GM18526 (cell line): Measurements from ENCODE around the gene RCVRN.

Experiments
- POLR2A ChIP-seq: IDR thresholded peaks from 3 replicates; pipeline ENCODE4 v1.6.1; 2011; ENCODE audit not compliant: insufficient read length; ENCODE audit errors: extremely low read depth

Gene RCVRN

DNA sequence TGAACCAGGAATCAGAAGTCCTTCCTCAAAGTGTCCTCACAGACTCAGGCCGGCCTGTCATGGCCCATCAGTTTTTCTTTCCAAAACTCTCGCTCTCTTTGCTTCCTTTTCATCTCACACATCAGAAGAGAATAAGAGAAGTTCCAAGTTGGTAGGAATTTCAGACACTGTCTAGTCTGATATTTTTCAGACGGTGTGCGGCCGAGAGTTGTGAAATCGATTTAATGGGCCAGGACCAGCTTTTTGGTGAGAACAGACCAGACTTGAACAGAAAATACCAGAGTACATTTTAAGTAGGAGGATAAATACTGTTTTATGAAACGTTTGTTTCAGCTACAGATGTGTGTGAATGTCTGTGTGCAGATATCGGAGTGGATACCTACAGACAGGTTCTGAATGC is 24.8 kb upstream of the RCVRN start:
- no peak for TF ChIP-seq POLR2A

DNA sequence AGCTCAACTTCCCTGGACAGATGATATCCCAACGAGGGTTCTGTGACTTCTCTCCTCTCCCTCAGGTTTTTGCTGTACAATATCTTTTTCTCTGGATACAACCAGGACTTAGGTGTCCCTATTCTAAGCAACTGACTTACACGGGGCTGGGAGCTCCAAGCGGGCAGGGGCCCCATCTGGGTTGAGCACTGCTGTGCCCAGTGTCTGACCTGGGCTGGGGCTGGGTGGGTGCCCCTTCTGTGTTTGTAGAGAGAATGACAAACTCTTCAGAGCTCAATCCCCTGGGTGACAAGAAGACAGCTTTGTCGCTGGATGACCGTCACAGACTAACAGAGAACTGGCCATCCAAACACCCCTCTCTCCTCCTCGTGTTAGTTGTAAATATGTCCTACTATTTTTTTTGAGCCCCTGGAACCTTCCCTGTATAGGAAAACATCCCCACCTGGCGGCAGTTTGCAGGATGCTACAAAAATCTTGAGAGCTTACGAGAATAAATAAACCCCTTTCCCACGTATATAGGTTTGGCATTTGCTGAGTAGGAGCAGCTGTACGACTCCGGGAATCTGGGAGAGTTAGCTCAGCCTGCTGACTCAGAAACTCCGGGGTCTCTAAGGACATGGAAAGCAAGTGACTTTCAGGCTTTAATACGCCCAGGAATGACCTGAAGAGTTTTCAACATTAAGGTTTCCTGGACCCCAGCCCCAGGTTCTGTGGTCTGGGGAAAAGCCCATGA is 23.7 kb upstream of the RCVRN start:
- TF ChIP-seq POLR2A = no peak

DNA sequence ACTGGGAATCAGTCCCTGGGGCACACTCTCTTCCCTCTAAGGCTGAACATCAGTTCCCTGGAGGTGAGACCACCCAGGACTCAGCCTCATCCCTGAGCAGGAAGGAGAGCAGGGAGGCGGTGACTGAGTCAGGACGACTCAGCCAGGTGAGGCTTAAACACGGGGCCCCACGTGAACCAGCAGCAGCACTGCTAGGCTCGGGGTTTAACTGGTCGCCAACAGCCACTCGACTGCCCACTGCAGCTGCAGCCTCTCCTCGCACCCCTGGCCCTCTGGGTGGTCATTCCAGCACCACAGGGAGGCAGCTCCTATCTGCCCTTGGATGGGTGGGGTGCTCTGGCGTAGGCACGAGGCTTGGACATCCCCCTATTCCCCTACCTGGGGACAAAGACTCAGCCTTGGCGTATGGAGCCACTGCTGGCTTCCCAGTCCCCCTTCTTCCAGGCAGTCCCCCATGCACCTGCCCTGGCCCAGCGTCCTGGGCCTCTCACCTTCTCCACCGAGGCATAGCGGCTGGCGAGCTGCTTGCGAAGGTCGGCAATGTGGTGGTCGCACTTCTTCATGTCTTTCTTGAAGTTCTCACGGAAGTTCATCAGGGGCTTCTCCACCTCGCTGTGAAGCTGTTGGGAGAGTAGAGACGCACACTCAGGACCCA is 21.2 kb upstream of the RCVRN start:
- no peak for TF ChIP-seq POLR2A

DNA sequence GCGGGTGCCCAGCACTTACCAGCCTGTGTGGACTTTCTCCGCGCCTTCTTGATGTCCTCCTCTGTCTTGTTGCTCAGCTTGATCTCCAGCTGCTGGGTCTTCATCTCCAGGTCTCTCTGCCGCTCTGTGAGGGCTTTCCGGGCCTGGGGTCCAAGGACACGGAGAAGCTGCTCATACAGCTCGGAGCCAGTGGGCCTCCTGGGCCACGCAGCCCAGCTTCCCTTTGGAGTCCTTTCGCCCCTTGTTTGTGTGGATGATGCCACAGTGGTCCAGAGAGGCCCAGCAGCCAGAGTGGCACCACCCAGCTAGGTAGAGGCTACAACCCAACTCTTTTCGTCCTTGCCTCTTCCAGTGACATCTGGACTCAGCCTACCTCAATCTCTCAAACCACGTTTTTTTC is 20.4 kb upstream of the RCVRN start:
- TF ChIP-seq POLR2A = no peak

DNA sequence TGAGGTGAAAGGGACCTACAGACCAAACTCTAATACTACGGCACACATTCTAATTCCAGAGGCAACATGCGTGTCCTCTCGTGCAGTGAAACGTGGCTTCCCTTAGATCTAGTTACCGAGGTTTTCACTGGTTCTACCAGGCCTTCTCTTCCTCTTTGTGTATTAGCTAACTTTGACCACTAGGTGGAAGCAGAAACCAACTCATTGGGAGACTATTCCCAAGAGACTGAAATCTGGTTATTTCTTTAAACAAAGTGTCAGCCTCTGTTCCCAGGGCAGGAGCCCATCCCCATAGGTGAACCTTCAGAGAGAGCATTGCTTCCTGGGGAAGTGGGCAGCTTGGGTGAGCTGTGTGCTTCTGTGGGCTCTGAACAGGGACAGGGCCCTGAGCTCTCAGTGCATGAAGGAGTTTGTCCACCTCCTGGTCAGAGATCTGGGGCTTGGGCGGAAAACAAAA is 19.7 kb upstream of the RCVRN start:
- TF ChIP-seq POLR2A = no peak

DNA sequence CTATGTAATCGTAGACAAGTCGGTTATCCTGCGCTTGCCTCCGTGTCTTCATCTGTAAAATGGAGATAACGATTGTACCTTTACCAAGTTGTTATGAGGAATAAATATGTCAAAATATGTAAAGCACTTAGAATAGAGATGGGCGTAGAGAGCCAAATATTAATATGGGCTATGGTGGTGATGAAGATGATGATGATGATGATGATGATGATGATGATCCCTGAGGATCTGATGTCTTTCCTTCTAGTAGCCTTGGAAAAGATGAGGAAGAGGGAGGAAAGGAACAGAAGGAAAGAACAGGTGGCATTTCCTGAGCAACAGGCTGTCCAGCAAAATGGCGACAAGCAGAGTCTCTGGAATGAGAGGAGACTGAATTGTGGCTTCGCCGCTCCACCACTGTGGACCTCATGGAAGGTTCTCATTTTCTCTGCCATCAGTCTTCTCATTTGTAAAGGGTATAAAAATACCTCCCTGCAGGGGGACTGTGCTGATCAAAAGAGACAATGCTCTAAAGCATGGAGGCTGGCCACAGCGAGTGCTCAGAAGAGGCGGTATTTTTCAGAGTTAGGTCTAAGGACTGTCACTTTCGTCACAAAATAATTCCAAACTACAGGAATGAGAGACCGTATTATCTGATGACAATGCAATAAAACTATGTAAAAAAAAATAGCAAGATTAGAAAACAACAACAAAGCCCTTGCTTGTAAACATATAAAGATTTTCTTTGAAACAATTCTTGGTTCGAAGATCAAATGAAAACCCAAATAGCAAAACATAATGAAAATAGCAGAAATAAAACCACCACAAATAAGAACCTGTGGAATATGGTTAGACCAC is 17.2 kb upstream of the RCVRN start:
- no peak for TF ChIP-seq POLR2A

DNA sequence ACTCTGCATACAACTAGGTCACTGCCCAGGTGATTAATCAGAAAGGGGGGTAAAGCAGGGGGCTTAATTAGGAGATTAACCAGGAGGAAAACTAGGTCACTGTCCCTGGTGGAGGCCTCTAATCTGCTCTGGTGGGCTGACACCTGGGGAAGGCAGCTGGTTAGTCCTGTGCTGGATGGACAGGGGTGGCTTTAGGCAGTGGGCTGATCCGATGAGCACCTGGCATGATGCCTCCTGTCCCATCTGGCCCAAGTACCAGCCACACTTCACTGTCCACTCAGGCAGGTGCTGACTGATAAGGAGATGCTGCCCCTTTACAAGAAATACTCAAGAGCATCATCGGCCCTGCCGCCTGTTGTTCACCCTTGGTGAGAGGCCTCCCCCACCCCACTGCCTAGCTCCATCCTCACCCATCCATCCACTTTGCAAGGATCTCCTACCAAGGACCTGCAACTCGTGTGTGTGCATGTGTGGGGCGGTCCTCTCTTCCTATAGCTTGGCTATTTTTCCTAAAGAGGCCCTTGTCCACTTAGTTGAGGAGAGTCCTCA is 13.8 kb upstream of the RCVRN start:
- TF ChIP-seq POLR2A = no peak

DNA sequence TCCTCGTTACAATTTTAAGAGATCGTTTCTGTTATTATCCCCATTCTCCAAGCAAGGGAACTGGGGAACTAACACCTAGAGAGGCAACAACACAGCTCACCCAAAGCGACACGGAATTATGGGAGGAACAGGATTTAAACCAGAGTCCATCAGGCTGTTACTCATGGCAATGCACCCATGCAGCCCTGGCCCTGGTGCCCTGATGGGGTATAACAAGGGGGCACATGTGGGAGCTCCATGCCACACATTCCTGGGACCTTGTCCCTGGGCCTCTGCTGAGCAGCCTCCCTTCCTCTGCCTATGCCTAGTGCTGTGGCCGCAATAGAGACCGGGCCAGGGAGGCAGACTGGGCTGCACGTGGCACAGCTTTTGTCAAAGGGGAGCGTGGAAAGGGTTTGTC is 13.3 kb upstream of the RCVRN start:
- no peak for TF ChIP-seq POLR2A

DNA sequence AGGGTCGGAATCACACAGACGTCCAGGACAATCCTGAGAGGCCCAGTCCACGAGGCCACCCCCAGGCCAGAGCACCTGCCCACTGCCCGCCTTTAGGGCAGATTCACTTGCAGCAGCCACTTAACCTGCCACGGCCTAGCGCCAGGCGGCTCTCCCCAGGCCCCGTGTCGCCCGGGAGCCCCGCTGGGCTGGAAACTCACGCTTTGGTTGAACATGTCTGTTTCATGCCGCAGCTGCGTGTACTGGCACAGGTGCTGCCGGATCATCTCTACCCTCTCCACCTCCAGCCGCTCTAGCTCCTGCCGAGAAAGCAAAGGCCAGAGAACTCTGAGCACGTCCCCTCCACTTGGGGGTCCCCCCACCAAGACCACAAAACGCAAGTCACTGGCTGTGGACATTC is 12.7 kb upstream of the RCVRN start:
- no peak for TF ChIP-seq POLR2A

DNA sequence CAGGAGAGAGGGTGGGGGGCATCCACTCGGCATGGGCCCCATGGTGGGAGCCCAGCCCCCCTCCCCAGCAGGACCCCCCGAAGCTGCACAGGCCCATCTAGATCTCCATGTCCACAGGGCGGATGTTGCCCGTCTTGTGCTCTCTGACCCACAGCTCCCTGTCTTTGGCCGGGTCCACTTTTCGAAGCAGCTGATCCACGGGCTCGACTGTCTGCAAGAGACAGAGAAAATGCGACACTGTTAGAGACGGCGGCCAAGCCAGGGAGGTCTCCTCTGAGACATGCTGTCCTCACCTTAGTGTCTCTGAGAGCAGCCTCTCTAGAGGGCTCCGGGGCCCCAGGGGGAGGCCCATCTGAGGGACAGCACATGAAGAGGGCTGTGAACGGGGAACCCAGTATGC is 12.1 kb upstream of the RCVRN start:
- TF ChIP-seq POLR2A = no peak

DNA sequence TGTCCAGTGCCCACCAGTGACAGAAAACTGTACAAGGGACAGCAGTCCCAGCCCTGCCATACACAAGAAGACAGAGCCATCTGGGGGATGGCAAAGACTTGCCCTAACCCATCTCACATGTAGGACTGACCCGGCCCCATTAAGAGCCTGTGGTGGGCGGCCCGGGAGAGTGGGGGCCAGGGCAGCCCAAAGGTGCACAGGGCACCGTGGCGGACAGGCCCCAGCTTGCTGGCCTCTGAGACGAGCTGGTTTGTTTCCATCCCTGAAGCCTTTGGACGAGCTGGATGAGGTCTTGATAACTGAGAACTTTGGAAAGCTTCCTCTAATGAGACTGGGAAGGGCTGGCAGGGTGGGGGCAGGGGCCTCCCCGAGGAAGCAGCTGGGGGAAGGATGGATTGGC is 11.0 kb upstream of the RCVRN start:
- no peak for TF ChIP-seq POLR2A

DNA sequence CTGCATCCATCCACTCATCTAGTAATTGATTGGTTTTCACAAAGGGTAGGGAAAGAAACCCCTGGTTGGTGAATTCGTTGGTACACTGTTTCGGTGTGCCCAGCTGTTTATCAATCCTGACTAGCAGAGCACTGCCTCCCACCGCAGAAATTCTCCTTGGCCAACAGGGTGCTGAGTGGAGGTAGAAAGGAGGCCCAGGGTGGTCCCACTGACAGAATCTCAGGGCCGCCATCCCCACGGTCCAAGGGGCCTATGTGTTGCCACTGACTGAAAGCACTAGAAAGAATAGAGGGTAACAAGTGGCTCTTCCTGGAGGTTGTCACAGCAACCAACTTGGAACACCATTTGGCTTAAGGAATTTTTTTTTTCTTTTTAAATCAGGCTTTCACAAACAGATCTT is 8.4 kb upstream of the RCVRN start:
- TF ChIP-seq POLR2A = no peak

DNA sequence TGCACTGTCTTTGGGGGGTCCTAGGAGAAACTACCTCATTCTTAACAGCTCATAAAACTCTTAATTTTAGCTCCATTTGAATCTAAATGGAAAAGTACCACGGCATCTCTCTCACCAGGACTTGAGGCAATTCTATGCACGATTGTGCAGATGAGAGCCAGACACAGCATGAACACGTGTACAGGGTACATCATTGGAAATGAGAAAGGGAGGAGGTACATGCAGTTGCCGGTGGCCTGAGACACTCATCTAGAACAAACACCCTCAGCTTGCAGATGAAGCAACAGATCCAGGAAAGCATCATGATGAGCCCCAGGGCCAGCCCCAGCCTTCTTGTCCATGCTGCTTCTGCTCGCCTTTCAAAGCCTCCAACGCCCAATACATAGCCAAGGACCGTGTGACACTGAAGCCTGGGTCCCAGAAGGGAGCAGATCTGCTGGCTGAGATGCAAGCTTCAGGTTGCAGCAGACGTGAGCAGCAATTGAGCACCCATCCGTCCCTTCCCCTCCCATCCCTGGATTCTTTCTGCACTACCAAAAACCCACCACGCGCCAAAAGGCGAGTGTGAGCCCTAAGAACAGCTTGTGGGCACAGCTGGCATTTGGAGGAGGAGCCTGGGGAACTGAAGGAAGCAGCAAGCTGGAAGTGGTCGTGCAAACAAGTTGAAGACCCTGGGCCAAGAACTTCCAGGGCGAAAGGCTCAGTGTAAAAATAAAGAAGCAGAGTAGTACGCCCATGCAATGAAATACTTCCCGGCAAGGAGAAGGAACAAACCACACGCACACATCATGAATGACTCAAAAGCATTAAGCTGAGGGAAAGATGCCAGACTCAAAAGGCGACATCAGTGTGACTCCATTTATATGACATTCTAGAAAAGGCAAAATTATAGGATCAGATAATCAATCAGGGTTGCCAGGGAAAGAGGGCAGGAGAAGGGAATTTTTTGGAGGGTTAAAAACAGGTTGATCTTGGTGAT is 7.3 kb upstream of the RCVRN start:
- no peak for TF ChIP-seq POLR2A

DNA sequence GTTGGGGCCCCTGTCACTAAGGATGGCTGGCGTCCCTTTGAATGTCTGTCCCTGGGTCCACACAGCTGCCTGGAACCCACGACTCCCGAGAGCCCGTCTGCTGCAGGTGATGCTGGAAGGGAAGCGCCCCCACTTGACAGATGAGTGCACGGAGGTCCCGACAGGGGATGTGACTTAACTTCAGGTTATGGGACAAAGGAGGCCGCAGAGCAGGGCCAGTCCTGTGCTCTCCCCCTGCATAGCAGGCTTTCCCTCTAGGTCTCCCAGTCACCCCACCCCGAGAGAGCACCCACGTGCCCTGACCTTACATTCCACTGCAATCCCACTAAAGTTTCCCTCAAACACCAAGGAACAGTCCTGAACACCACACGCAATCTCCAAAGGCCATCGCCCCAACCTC is 6.0 kb upstream of the RCVRN start:
- no peak for TF ChIP-seq POLR2A

DNA sequence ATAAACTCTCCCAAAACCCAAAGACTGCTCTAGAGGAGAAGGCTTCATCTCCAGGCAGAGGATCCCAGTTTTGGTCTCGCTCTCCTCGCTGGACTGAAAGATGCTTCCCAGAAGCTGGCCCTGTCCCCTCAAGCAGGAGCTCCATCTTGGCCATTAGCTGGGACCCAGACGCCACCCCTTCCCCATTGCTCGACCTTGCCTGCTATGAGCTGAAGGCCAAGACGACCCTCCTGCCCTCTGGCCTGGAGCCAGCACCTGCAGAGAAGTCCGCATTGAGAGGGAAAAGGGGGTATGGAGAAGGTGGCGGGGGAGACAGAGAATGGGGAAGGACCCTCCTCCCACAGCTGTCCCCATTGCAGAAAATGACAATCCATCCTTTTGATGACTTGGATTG is 3.6 kb upstream of the RCVRN start:
- TF ChIP-seq POLR2A = no peak
